Measurements from ENCODE around the gene CNTNAP4. TPM values are rescaled to one million over a fixed set of nuclear protein-coding genes. Genes with fewer than 3 reads are reported as not detected.

CNTNAP4 gene
- total RNA-seq, 2 donors from 2014 or later = not detected

- DNase-seq = no peak
- Histone ChIP-seq H3K4me1 (no peaks in the 10 kb centered on the region), H3K9me3 (no peaks in the 10 kb centered on the region), H3K27ac (no peak overlapping the region), H3K4me3 (no peak overlapping the region), H3K27me3 (no peaks in the 10 kb centered on the region), H3K36me3 (replicated peaks in 1 of 2; ENCODE audit: insufficient read depth in 1 of 2, low read depth in 2 of 2) (no peaks in the 10 kb centered on the region)
- WGBS, 2 donors = 50 to 53% methylated on average over 3 of the region's 3 CpGs
- intact Hi-C loops (cut with DNase I) = no loop called here
- TF ChIP-seq CTCF (IDR thresholded peaks at IDR 0.05) (no peak), POLR2A (IDR thresholded peaks at IDR 0.05) (no peak)
- no peak for ATAC-seq
Measured at GRCh38 chr16:76343769-76344168, 66.6 kb downstream of the CNTNAP4 start.

GRCh38 chr16:76345163-76345661, 68.0 kb downstream of the CNTNAP4 start:
- intact Hi-C loops (cut with DNase I) = no loop called here
- ATAC-seq (peak; percentile 40), DNase-seq (peak in 2 of 4 donors; percentile 23 to 24)
- H3K4me1 ChIP-seq = no peaks in the 10 kb centered on the region
- TF ChIP-seq POLR2A (IDR thresholded peaks at IDR 0.05) (no peak), CTCF (IDR thresholded peaks at IDR 0.05) (no peak)
- no peaks in the 10 kb centered on the region for H3K36me3 ChIP-seq (replicated peaks in 1 of 2; ENCODE audit: insufficient read depth in 1 of 2, low read depth in 2 of 2)
- no peak overlapping the region for H3K4me3 ChIP-seq
- H3K27me3 ChIP-seq = no peaks in the 10 kb centered on the region
- no peak overlapping the region for H3K27ac ChIP-seq
- H3K9me3 ChIP-seq = no peaks in the 10 kb centered on the region
- WGBS, 2 donors = 74 to 90% methylated on average over 3 of the region's 3 CpGs

GRCh38 chr16:76346210-76346609, 69.0 kb downstream of the CNTNAP4 start:
- H3K4me1 ChIP-seq = no peaks in the 10 kb centered on the region

GRCh38 chr16:76351441-76351840, 74.2 kb downstream of the CNTNAP4 start:
- Histone ChIP-seq H3K27ac (no peak overlapping the region), H3K4me3 (no peak overlapping the region), H3K9me3 (no peaks in the 10 kb centered on the region), H3K27me3 (no peaks in the 10 kb centered on the region), H3K4me1 (no peaks in the 10 kb centered on the region), H3K36me3 (replicated peaks in 1 of 2; ENCODE audit: insufficient read depth in 1 of 2, low read depth in 2 of 2) (no peaks in the 10 kb centered on the region)
- intact Hi-C loops (cut with DNase I) = no loop called here
- ATAC-seq = no peak
- no peak for DNase-seq
- TF ChIP-seq POLR2A (IDR thresholded peaks at IDR 0.05) (no peak), CTCF (IDR thresholded peaks at IDR 0.05) (no peak)
- WGBS, 2 donors = 68 to 81% methylated on average over 5 of the region's 5 CpGs

More at GRCh38 chr16:76346210-76346609, 69.0 kb downstream of the CNTNAP4 start:
- H3K27ac ChIP-seq = no peak overlapping the region
- 70 to 87% methylated on average over 3 of the region's 3 CpGs for WGBS, 2 donors
- no peak for ATAC-seq
- no peaks in the 10 kb centered on the region for H3K36me3 ChIP-seq (replicated peaks in 1 of 2; ENCODE audit: insufficient read depth in 1 of 2, low read depth in 2 of 2)
- TF ChIP-seq POLR2A (IDR thresholded peaks at IDR 0.05) (no peak), CTCF (IDR thresholded peaks at IDR 0.05) (no peak)
- no peak overlapping the region for H3K4me3 ChIP-seq
- intact Hi-C loops (cut with DNase I) = no loop called here
- H3K9me3 ChIP-seq = no peaks in the 10 kb centered on the region
- DNase-seq = no peak
- no peaks in the 10 kb centered on the region for H3K27me3 ChIP-seq

GRCh38 chr16:76360404-76360803, 83.2 kb downstream of the CNTNAP4 start:
- Histone ChIP-seq H3K9me3 (no peaks in the 10 kb centered on the region), H3K4me3 (no peak overlapping the region), H3K36me3 (replicated peaks in 1 of 2; ENCODE audit: insufficient read depth in 1 of 2, low read depth in 2 of 2) (no peaks in the 10 kb centered on the region), H3K4me1 (no peaks in the 10 kb centered on the region), H3K27me3 (no peaks in the 10 kb centered on the region), H3K27ac (no peak overlapping the region)
- intact Hi-C loops (cut with DNase I) = no loop called here
- no peak for ATAC-seq
- TF ChIP-seq POLR2A (IDR thresholded peaks at IDR 0.05) (no peak), CTCF (IDR thresholded peaks at IDR 0.05) (no peak)
- no peak for DNase-seq
- 17 to 19% methylated on average over 1 of the region's 1 CpG for WGBS, 2 donors

Measured in body of pancreas (tissue), 4 donors.